AML-193 (cell line): Measurements from ENCODE around the gene PI16.

ENCODE experiments used
- DNase-seq, 2 experiments: peaks; one replicate each; lab custom pipeline; 2025; lab: John Stamatoyannopoulos, UW

PI16 gene

DNA sequence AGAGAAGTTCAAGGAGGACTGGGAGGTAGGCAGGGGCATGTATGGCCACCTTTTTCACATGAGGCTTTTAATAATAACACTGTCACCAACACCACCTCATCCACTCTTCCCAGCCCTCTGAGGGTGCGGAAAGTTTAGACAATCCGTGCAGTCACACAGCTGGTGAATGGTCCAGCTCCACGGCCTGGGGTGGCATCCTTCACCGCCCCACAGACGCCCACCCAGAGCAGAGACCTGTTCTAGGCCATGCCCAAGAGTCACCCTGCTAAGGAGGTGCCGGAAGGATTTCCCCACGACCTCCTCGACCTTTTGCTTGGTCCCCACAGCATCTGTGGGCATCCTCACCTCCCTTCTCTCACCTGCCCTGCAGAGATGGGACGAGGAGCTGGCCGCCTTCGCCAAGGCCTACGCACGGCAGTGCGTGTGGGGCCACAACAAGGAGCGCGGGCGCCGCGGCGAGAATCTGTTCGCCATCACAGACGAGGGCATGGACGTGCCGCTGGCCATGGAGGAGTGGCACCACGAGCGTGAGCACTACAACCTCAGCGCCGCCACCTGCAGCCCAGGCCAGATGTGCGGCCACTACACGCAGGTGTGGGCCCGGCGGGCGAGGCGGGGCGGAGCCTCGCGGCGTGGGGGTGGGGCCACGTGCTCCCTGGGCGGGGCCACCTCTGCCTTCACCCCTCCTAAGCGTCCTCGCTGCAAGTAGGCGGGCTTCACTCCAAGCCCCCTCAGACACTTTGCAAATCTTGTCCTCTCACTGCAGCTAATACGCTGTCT is 4.4 kb downstream of the PI16 start:
- DNase-seq: no peak

- DNase-seq: no peak
These were observed 5.2 kb downstream of the PI16 start for GRCh38 chr6:36959555-36960250.

GRCh38 chr6:36961441-36962435 is 7.2 kb downstream of the PI16 start:
- DNase-seq: no peak

GRCh38 chr6:36962874-36963273 is 8.3 kb downstream of the PI16 start:
- DNase-seq: peak; percentile 99

- DNase-seq: no peak
These were observed 9.1 kb downstream of the PI16 start for GRCh38 chr6:36963451-36964290.

GRCh38 chr6:36964349-36964748 is 9.8 kb downstream of the PI16 start:
- no peak for DNase-seq

GRCh38 chr6:36964908-36965307 is 10.4 kb downstream of the PI16 start:
- DNase-seq: no peak

DNA sequence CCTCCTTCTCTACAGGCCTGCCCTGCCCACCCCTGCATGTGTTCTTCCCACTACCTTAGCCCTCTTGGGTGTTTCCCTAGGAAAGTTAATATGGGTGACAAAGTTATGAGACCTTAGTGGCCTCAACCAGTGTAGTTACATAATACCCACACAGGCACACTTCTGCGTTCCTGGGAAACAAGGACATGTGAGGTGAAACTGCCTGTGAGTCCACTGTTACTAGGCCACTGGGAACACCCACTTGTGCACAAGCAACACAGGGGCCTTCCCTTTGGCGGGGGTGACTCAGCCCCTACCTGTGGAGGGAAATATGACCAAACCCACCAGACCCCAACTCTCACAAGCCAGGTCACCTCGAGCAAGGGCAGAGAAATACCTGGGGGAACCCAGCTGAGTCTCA is 12.8 kb downstream of the PI16 start:
- DNase-seq: no peak

DNA sequence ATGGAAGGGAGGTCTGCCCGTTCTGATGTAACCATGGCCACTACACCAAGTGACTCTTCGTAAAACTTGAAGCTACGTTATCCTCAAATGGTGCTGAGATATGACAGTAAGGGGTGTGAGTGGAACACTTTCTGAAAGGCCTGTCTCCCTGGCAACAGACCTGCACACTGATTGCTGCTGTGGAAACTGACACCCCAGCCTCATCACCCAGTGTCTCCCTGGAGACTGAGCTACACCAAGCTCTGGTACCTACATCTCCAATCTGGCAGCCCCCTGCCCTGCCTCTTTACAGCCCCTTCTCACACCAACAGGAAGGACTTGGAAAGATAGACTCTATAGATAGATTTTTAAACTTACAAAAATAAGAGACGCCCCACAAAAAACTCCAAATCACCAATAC is 13.2 kb downstream of the PI16 start:
- DNase-seq: no peak

- no peak for DNase-seq
These were observed 13.9 kb downstream of the PI16 start for GRCh38 chr6:36968266-36968977.

DNA sequence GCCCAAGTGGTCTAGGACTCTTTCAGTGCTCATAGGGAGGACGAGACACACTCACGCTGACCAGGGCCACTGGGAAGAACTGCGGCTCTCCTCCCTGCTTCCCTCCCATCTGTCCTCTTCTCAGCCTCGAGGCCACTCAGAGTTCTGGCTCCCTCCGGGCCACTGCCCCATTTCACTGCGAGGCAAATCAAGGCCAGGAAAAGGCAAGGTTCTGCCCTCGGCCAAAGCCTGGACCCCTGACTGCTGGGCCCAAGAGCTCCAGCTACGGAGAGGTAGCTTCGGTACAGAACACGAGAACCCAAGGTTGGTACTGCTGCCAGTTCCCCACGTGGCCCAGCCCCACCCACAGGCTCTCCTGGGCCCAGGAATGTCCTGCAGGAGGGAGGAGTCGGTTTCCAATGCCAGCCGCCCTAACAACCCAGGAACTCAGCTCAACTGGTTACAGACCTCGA is 14.7 kb downstream of the PI16 start:
- DNase-seq: no peak

DNA sequence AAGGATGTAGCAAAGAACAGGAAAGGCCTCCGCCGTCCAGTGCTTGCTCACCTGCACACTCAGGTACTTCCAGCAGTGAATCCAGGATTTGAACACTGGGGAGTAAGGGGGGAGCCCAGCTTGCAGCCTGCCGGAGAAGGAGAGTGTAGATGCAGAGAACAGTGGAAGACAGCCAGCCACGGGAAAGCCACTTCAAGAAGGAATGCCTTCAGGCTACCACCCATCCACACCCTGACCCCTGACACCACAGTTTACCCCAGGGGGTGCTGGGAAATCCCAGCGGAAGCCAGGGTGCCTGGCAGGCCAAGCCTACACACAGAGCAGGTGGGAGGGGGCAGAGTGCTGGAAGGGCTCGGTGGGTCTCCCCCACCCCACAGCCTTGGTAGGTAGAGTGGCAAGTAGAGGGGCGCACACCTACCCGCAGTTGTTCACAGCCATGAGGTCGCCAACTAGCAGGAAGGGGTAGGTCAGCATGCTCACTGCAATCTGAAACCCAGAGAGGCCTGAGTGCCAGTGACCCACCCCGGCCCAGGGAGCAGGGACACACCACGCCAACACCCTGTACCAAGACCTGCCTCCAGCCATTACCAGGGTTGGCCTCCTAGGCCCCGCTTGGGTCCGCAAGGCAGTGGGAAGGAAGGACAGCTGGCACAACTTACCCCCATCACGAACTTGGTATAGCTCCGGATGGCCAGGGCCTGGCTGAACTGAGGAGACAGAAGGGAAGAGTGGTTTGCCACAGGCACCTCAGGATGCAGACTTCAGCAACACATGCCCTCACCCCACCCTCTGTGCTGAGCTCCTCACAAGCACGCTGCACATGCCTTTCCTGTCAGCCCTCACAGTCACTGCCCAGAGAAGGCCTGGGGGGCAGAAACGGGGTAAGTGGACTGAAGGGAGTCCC is 15.7 kb downstream of the PI16 start:
- DNase-seq: no peak

GRCh38 chr6:36970892-36971842 is 16.6 kb downstream of the PI16 start:
- no peak for DNase-seq

DNA sequence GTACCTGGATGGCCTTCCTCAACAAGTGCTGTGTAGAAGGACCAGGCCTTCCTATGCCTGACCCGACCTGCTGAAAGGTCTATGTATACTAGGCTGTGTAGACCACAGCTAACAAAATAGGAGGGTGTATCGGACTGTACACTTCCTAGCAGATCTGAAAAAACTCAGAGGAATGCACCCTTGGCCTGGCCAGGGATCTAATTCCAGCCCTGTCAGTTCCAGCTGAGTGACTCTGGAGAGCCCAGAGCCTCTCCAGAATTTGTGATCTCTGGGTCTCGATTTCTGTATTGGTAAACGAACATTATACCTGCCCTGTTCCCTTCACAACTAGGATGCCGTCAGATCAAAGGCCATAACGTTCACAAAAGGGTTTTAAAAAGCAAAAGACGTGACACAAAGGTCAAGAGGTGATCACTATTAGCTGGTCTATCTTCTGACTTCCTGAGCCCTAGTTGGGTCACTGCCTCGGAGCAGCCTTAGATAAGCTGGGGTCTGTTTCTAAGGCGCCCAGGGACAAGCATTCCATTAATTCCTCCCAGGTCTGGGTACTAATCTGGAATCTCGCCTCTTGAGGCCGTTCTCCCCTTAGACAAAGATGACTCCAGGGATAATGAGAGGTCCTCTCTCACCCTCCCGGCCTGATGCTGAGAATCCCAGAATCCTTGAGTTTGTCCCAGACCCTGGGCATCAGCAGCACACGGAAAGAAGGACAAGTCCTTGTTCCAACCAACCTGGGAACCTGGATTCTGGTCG is 17.6 kb downstream of the PI16 start:
- DNase-seq: no peak

GRCh38 chr6:36973190-36973589 is 18.7 kb downstream of the PI16 start:
- no peak for DNase-seq

- no peak for DNase-seq
These were observed 19.1 kb downstream of the PI16 start for GRCh38 chr6:36973647-36974046.

GRCh38 chr6:36975231-36976006 is 20.9 kb downstream of the PI16 start:
- DNase-seq: no peak
